Activated CD4-positive, alpha-beta memory T cell treated with anti-CD3 and anti-CD28 coated beads for 36 hours (primary cell): ENCODE measurements around the gene TADA3. TPM values are rescaled to one million over a fixed set of nuclear protein-coding genes. Genes with fewer than 3 reads are reported as not detected.

Experiments
- CTCF ChIA-PET: fragments of 350-600 bp; sonication (Branson Sonifier 250); formaldehyde crosslinking; loops from one replicate; lab custom pipeline; 2021; ENCODE audit warnings: antibody characterized with exemption, inconsistent platforms; lab: Charles Lee
- POLR2A ChIA-PET: fragments of 350-600 bp; sonication (Branson Sonifier 250); formaldehyde crosslinking; loops from one replicate; lab custom pipeline; 2021; ENCODE audit warnings: antibody characterized with exemption; lab: Charles Lee
- DNase-seq: peaks from one replicate; pipeline ENCODE4 v3.0.0-alpha.2; 2020
- H3K27ac Mint-ChIP-seq: one replicate; pipeline ENCODE4 v1.8.0; 2021; ENCODE audit warnings: mixed read lengths
- H3K27me3 Mint-ChIP-seq: one replicate; pipeline ENCODE4 v1.8.0; 2021; ENCODE audit warnings: mixed read lengths
- H3K36me3 Mint-ChIP-seq: one replicate; pipeline ENCODE4 v1.8.0; 2021; ENCODE audit warnings: mixed read lengths
- H3K4me1 Mint-ChIP-seq: one replicate; pipeline ENCODE4 v1.8.0; 2021; ENCODE audit warnings: low read depth, mixed read lengths
- H3K4me3 Mint-ChIP-seq: one replicate; pipeline ENCODE4 v1.8.0; 2021; ENCODE audit warnings: mild to moderate bottlenecking, mixed read lengths
- H3K9me3 Mint-ChIP-seq: one replicate; pipeline ENCODE4 v1.8.0; 2021; ENCODE audit warnings: mixed read lengths
- intact Hi-C: fragments of 100-400 bp; cut with micrococcal nuclease; formaldehyde crosslinking; loops from one replicate; pipeline ENCODE4 v1.15.1; 2023
- total RNA-seq, 2 experiments: library from RNA; stranded (reverse); gene quantifications; one replicate each; pipeline ENCODE4 v1.2.3, GENCODE V29; 2021

TADA3 gene
- total RNA-seq, 2 experiments from 2014 or later: 86.9 to 92.1 TPM

GRCh38 chr3:9742560-9742959 lies 49.7 kb downstream of the TADA3 start:
- POLR2A ChIA-PET: interaction anchor here (1.4 kb wide), 1 partner anchor 11 kb away, joined by 3 read pairs; the partner anchor contains the start of gene BRPF1
- intact Hi-C loops: no loop called here
- Mint-ChIP-seq H3K4me1 (peaks cover 19% of the 10 kb centered on the region), H3K27me3 (no peaks in the 10 kb centered on the region), H3K4me3 (no peak overlapping the region), H3K36me3 (peaks cover 70% of the 10 kb centered on the region), H3K9me3 (no peaks in the 10 kb centered on the region), H3K27ac (no peak overlapping the region)
- DNase-seq: no peak
- CTCF ChIA-PET: interaction anchor here (1.3 kb wide), 2 partner anchors 10 to 16 kb away, joined by 3 to 4 read pairs; partner anchors contain the start of gene BRPF1

GRCh38 chr3:9739181-9739580 lies 53.1 kb downstream of the TADA3 start:
- ChIA-PET CTCF (interaction anchor here (1.6 kb wide), 1 partner anchor 12 kb away, joined by 7 read pairs; no protein-coding TSS in a partner anchor), POLR2A (interaction anchor here (0.8 kb wide), 1 partner anchor 581 kb away, joined by 3 read pairs; the partner anchor contains the start of gene SEC13)
- H3K27ac Mint-ChIP-seq: no peak overlapping the region
- peaks cover 30% of the 10 kb centered on the region for H3K4me1 Mint-ChIP-seq
- no peak for DNase-seq
- H3K9me3 Mint-ChIP-seq: no peaks in the 10 kb centered on the region
- peaks cover 59% of the 10 kb centered on the region for H3K36me3 Mint-ChIP-seq
- H3K27me3 Mint-ChIP-seq: no peaks in the 10 kb centered on the region
- intact Hi-C loops: loop anchor here (10.0 kb wide), 1 partner anchor 506 kb away; the partner anchor contains the start of gene TATDN2
- no peak overlapping the region for H3K4me3 Mint-ChIP-seq

GRCh38 chr3:9736831-9737230 lies 55.4 kb downstream of the TADA3 start:
- CTCF ChIA-PET: interaction anchor here (0.7 to 1.2 kb wide), 5 partner anchors 9 to 235 kb away, joined by 3 to 9 read pairs (median 4); partner anchors contain the start of gene OGG1
- DNase-seq: peak; percentile 20
- H3K4me3 Mint-ChIP-seq: no peak overlapping the region
- no peaks in the 10 kb centered on the region for H3K27me3 Mint-ChIP-seq
- H3K4me1 Mint-ChIP-seq: peaks cover 49% of the 10 kb centered on the region
- intact Hi-C loops: loop anchor here (10.0 kb wide), 1 partner anchor 508 kb away; the partner anchor contains the start of gene TATDN2
- peaks cover 50% of the 10 kb centered on the region for H3K36me3 Mint-ChIP-seq
- H3K9me3 Mint-ChIP-seq: no peaks in the 10 kb centered on the region
- POLR2A ChIA-PET: no interaction called here
- peak overlapping the region; percentile 49 for H3K27ac Mint-ChIP-seq

DNA sequence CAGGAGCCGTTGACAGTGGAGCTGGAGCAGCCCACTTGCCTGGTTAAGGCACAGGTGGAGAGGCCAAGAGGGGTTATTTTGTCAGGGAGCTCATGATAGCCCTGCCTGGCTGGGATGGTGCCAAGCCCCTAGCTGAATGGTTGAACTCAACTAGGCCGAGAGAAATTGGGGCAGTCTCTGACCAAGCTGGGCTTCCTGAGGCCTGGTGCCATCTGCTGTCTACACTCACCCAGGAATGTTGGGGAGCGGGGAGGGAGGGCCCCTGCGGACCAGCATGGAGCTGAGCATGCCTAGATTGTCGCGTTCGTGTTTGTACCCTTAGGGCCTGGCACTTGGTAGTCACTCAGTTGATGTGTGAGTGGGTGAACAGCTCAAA lies 59.5 kb downstream of the TADA3 start:
- CTCF ChIA-PET: interaction anchor here (0.7 to 1.5 kb wide), 5 partner anchors 11 to 229 kb away, joined by 3 to 8 read pairs (median 3); partner anchors contain the start of gene OGG1
- intact Hi-C loops: loop anchor here (5.0 to 10.0 kb wide), 2 partner anchors 200 to 512 kb away; partner anchors contain the start of genes CRELD1 and TATDN2
- Mint-ChIP-seq H3K27ac (peak overlapping the region; percentile 83), H3K36me3 (peaks cover 22% of the 10 kb centered on the region), H3K4me3 (peak overlapping the region; percentile 88), H3K4me1 (peaks cover 68% of the 10 kb centered on the region), H3K27me3 (no peaks in the 10 kb centered on the region), H3K9me3 (no peaks in the 10 kb centered on the region)
- no peak for DNase-seq
- POLR2A ChIA-PET: interaction anchor here (1.1 to 2.7 kb wide), 10 partner anchors 11 to 336 kb away, joined by 3 to 10 read pairs (median 3); partner anchors contain the start of genes ARPC4, OGG1 and TADA3

DNA sequence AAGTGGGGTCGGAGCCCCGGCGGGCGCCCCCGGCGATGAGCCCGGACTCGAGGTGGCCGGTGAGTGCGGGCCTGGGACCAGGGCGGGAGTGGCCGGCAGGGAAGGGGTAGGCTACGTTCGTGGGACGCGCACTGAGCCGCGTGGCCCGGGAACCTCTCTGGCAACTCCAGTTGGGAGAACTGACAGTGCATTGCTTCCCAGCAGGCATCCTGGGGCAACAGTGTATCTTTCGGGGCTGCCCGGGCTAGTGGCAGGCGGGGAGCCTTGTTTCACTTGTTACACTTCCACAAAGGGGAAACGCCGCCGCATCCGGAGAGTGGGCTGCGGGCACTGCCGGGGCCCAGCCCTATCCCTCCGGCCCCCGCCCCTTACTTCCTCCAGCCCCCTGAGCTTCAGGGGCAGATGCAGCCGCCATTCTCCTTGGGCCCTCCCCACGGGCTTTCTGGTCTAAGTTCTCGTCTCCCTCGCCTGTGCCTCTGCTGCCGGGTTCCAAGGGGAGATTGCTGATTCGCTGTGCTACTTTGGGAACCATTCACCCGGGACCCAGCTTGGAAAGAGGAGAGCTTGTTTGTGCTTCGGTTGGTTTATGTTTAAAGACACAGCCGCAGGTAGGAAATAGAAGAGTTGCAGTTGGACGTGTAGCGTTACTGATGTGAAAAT lies 60.1 kb downstream of the TADA3 start:
- DNase-seq: peak; percentile 67
- H3K27me3 Mint-ChIP-seq: no peaks in the 10 kb centered on the region
- intact Hi-C loops: loop anchor here (5.0 to 10.0 kb wide), 2 partner anchors 200 to 513 kb away; partner anchors contain the start of genes CRELD1 and TATDN2
- peaks cover 72% of the 10 kb centered on the region for H3K4me1 Mint-ChIP-seq
- H3K4me3 Mint-ChIP-seq: peak overlapping the region; percentile 88
- H3K27ac Mint-ChIP-seq: peak overlapping the region; percentile 83
- no peaks in the 10 kb centered on the region for H3K9me3 Mint-ChIP-seq
- peaks cover 22% of the 10 kb centered on the region for H3K36me3 Mint-ChIP-seq
- ChIA-PET POLR2A (interaction anchor here (0.8 to 2.7 kb wide), 15 partner anchors 10 to 336 kb away, joined by 3 to 10 read pairs (median 3); partner anchors contain the start of genes ARPC4, CRELD1, OGG1 and TADA3), CTCF (interaction anchor here (1.0 to 1.9 kb wide), 7 partner anchors 11 to 228 kb away, joined by 3 to 8 read pairs (median 4); partner anchors contain the start of genes ARPC4, CAMK1, OGG1 and TADA3)

DNA sequence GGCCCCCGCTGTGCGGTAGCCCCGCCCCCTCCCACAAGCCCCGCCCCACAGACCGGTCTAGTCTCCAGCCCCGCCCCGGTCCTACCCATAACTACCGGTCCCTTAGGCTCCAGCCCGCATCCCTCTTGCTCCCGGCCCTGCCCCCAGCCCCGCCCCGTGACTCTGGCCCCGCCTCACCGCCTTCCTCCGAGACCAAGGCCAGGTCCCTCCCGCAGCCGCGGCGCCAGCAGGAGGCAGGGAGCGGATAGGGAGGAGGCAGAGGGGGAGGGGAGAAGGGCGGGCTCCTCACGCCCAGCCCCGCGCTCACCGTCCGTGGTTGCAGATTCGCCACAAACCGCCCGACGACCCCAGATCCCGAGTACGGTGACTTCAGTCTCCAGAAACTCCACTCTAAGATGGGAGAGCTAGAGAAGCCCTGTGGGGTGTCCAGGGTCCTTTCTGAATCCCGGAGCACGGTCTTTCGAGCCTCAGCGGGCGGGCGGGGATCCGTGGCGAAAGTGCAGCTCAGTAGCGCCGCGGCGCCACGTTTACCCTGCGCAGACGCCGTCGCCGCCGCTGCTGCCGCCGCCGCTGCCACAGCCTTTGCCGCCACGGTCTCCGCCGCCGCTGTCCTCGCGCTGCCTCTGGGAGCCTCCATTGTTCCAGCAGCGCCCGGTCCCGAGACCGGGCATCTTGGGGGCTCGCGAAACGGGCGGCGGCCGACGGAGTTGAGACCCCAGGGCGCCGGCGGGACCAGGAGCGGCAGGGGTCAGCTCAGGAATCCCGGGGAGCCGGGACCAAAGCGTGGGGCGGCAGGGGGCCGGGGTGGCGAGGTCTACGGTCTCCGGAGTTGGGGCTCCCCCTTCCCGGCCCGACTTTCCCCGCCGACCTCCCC lies 60.8 kb downstream of the TADA3 start, which contains the start of gene BRPF1:
BRPF1 (plus strand) TSS at position 530 of the 874 bp plus-strand sequence. CDS start 2,406 bp downstream, outside the sequence.
- peak; percentile 100 for DNase-seq
- peaks cover 17% of the 10 kb centered on the region for H3K36me3 Mint-ChIP-seq
- peak within 1 kb of the TSS; percentile 88 for H3K4me3 Mint-ChIP-seq
- H3K27me3 Mint-ChIP-seq: no peaks in the 10 kb centered on the region
- intact Hi-C loops: loop anchor here (1.0 to 10.0 kb wide), 9 partner anchors 19 to 768 kb away; partner anchors contain the start of genes CRELD1, MTMR14, RAD18 and TADA3
- H3K27ac Mint-ChIP-seq: peak within 1 kb of the TSS; percentile 96
- ChIA-PET POLR2A (interaction anchor here (0.5 to 2.7 kb wide), 9 partner anchors 11 to 342 kb away, joined by 3 to 10 read pairs (median 3); partner anchors contain the start of genes ARPC4, CRELD1 and TADA3), CTCF (interaction anchor here (1.0 to 1.9 kb wide), 5 partner anchors 12 to 228 kb away, joined by 3 to 7 read pairs (median 5); partner anchors contain the start of genes ARPC4, CAMK1, OGG1 and TADA3)
- peaks cover 72% of the 10 kb centered on the region for H3K4me1 Mint-ChIP-seq
- H3K9me3 Mint-ChIP-seq: no peaks in the 10 kb centered on the region

DNA sequence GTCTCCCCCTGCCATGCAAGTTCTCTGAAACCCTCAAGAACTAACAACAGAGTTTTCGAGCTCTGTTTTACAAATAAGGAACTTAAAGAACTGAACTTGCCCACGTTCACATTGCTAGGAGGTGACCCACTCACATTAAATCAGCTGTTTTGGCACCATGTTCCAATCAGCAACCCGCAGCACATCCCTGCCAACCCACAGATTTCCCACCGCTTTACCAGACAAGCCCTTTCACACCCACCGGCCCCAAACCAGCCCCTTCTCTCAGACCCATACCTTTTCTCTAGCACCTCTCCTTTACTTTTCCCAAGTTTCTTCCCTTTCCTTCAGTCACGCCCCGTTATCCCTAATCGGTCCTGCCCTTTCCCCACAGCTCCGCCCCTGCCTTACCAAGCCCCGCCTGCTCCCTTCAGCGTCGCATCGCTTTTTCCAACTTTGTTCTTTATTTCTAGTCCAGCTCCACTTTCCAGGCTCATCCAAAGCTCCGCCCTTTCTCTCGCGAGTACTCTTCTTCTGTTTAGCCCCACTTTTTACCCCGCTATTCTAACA lies 61.5 kb downstream of the TADA3 start:
- H3K36me3 Mint-ChIP-seq: peaks cover 15% of the 10 kb centered on the region
- CTCF ChIA-PET: interaction anchor here (1.3 to 1.9 kb wide), 3 partner anchors 19 to 62 kb away, joined by 4 to 7 read pairs (median 5); partner anchors contain the start of genes ARPC4, CAMK1, OGG1 and TADA3
- peak overlapping the region; percentile 88 for H3K4me3 Mint-ChIP-seq
- POLR2A ChIA-PET: interaction anchor here (1.0 to 2.7 kb wide), 7 partner anchors 12 to 334 kb away, joined by 3 to 10 read pairs (median 3); partner anchors contain the start of genes ARPC4, CRELD1 and TADA3
- DNase-seq: no peak
- H3K27ac Mint-ChIP-seq: peak overlapping the region; percentile 96
- H3K9me3 Mint-ChIP-seq: no peaks in the 10 kb centered on the region
- intact Hi-C loops: loop anchor here (1.0 to 10.0 kb wide), 9 partner anchors 20 to 767 kb away; partner anchors contain the start of genes CRELD1, MTMR14, RAD18 and TADA3
- no peaks in the 10 kb centered on the region for H3K27me3 Mint-ChIP-seq
- peaks cover 68% of the 10 kb centered on the region for H3K4me1 Mint-ChIP-seq

Other genes with a start within 250 kb of the TADA3 start
- gene LHFPL4, start 238.7 kb downstream of the TADA3 start, total RNA-seq: not detected
- gene MTMR14, start 143.0 kb downstream of the TADA3 start, total RNA-seq: 10 to 100 TPM; 39.0 to 40.5 TPM
- not detected for gene CPNE9, start 88.6 kb downstream of the TADA3 start, total RNA-seq
- gene BRPF1, start 60.7 kb downstream of the TADA3 start, total RNA-seq: 10 to 100 TPM; 25.0 to 27.3 TPM
- gene OGG1, start 42.5 kb downstream of the TADA3 start, total RNA-seq: 10 to 100 TPM; 35.7 to 36.5 TPM
- gene CAMK1, start 22.5 kb downstream of the TADA3 start, total RNA-seq: 10 to 100 TPM; 48.2 to 51.9 TPM
- gene ARPC4, start 609 bp upstream of the TADA3 start, total RNA-seq: 100 to 1,000 TPM; 237 to 240 TPM
- 10 to 100 TPM; 49.6 to 49.7 TPM for gene TTLL3, start 17.8 kb upstream of the TADA3 start, total RNA-seq
- gene RPUSD3, start 51.5 kb upstream of the TADA3 start, total RNA-seq: 10 to 100 TPM; 79.0 to 80.8 TPM
- gene CIDEC, start 87.8 kb upstream of the TADA3 start, total RNA-seq: not detected
- gene JAGN1, start 98.1 kb upstream of the TADA3 start, total RNA-seq: 10 to 100 TPM; 25.0 to 27.8 TPM
- 1 to 10 TPM; 1.8 to 1.9 TPM for gene IL17RE, start 110.4 kb upstream of the TADA3 start, total RNA-seq
- gene IL17RC, start 124.6 kb upstream of the TADA3 start, total RNA-seq: under 1 TPM; 0.40 to 0.46 TPM
- 10 to 100 TPM; 14.1 to 16.1 TPM for gene CRELD1, start 141.4 kb upstream of the TADA3 start, total RNA-seq
- gene PRRT3, start 159.9 kb upstream of the TADA3 start, total RNA-seq: 1 to 10 TPM; 7.8 to 8.2 TPM
- 10 to 100 TPM; 35.8 to 39.8 TPM for gene EMC3, start 194.4 kb upstream of the TADA3 start, total RNA-seq
- 10 to 100 TPM; 83.9 to 89.4 TPM for gene FANCD2, start 234.0 kb upstream of the TADA3 start, total RNA-seq